GM12878 (cell line): ENCODE measurements around the gene BACE2. TPM values are rescaled to one million over a fixed set of nuclear protein-coding genes. Genes with fewer than 3 reads are reported as not detected.

Source experiments
- ATAC-seq: fragments of 200-7000 bp; cut with Tn5 transposase; 3 replicates; pipeline ENCODE4 v1.9.1; 2020; ENCODE audit warnings: mild to moderate bottlenecking, moderate library complexity
- BruUV-seq: library from RNA; stranded (reverse); fragments of 400-500 nt; replicated peaks from 2 replicates; lab custom pipeline; 2021; lab: Mats Ljungman, UMichigan
- CTCF ChIA-PET: fragments of 300-600 bp; sonication (Branson Sonifier 250); formaldehyde crosslinking; extraction: SDS; loops from one replicate; lab custom pipeline; 2021; ENCODE audit warnings: inconsistent platforms; lab: Yijun Ruan, JAX
- POLR2A ChIA-PET: fragments of 350-600 bp; formaldehyde crosslinking; extraction: SDS; loops from one replicate; lab custom pipeline; 2021; ENCODE audit warnings: inconsistent platforms; lab: Charles Lee
- RAD21 ChIA-PET: fragments of 300-600 bp; sonication (Branson Sonifier 250); formaldehyde crosslinking; loops from one replicate; lab custom pipeline; 2023; ENCODE audit warnings: antibody characterized with exemption; ENCODE audit not compliant: unreplicated experiment; lab: Charles Lee
- SMC1A ChIA-PET: fragments of 300-600 bp; sonication (Branson Sonifier 250); formaldehyde crosslinking; loops from one replicate; lab custom pipeline; 2023; ENCODE audit not compliant: unreplicated experiment, uncharacterized antibody; lab: Charles Lee
- DNase-seq: peaks from one replicate; pipeline ENCODE4 v3.0.0-alpha.2; 2011; ENCODE audit warnings: low read depth, low spot score
- FAIRE-seq: peaks from 3 replicates; lab custom pipeline; 2011; peaks lifted over from hg19 to GRCh38; lab: Jason Lieb, UNC
- H2AFZ ChIP-seq: 2 replicates; pipeline ENCODE4 v1.6.0; 2011; ENCODE audit warnings: low read depth, low read length, control low read depth; ENCODE audit not compliant: control insufficient read depth
- H3K27ac ChIP-seq: 2 replicates; pipeline ENCODE4 v1.5.1; 2011; ENCODE audit warnings: control low read depth; ENCODE audit not compliant: control insufficient read depth, insufficient read depth
- H3K27me3 ChIP-seq, 2 experiments: replicated peaks in 1 of 2; 2 replicates each; pipeline versions ENCODE4 v1.6.0 to v1.6.1; 2011; ENCODE audit warnings: low read length in 1 of 2; ENCODE audit not compliant: control insufficient read depth in 2 of 2, insufficient read depth in 2 of 2
- H3K36me3 ChIP-seq, 2 experiments: 2 replicates each; pipeline ENCODE4 v1.5.1; 2011; ENCODE audit warnings: low read length in 1 of 2; ENCODE audit not compliant: control insufficient read depth in 2 of 2, insufficient read depth in 2 of 2
- H3K4me1 ChIP-seq: 2 replicates; pipeline ENCODE4 v1.6.1; 2011; ENCODE audit warnings: mild to moderate bottlenecking, low read length, moderate library complexity, mixed read lengths; ENCODE audit not compliant: control insufficient read depth, insufficient read depth
- H3K4me2 ChIP-seq: 2 replicates; pipeline ENCODE4 v1.6.0; 2011; ENCODE audit warnings: control low read depth; ENCODE audit not compliant: control insufficient read depth, insufficient read depth
- H3K4me3 ChIP-seq: fragments of 200-600 bp; sonication (generic); 2 replicates; pipeline ENCODE4 v1.5.1; 2016
- H3K79me2 ChIP-seq: 2 replicates; pipeline ENCODE4 v1.6.0; 2011; ENCODE audit warnings: low read length; ENCODE audit not compliant: control insufficient read depth, insufficient read depth
- H3K9ac ChIP-seq: 2 replicates; pipeline ENCODE4 v1.8.0; 2011; ENCODE audit warnings: low read length, control low read depth, mixed read lengths; ENCODE audit not compliant: control insufficient read depth, insufficient read depth
- H3K9me3 ChIP-seq: replicated peaks from 3 replicates; pipeline ENCODE4 v1.5.1; 2011; ENCODE audit warnings: mild to moderate bottlenecking, low read length; ENCODE audit not compliant: control insufficient read depth, insufficient read depth
- H4K20me1 ChIP-seq: 2 replicates; pipeline ENCODE4 v1.6.0; 2011; ENCODE audit not compliant: control insufficient read depth, insufficient read depth
- FOS ChIP-seq: IDR thresholded peaks from 3 replicates; pipeline ENCODE4 v1.6.1; 2011; ENCODE audit warnings: borderline replicate concordance; ENCODE audit not compliant: insufficient read length; ENCODE audit errors: extremely low read depth
- FOXK2 ChIP-seq: fragments of 450-650 bp; IDR thresholded peaks from 2 replicates; pipeline ENCODE4 v1.6.1; 2017; ENCODE audit warnings: mild to moderate bottlenecking, moderate library complexity
- RCOR1 ChIP-seq: conservative IDR thresholded peaks from 2 replicates; pipeline ENCODE4 v1.6.1; 2012; ENCODE audit warnings: low read depth, low read length, improper control_type of control experiment
- YBX1 ChIP-seq: fragments of 450-650 bp; IDR thresholded peaks from 2 replicates; pipeline ENCODE4 v1.6.1; 2016; ENCODE audit warnings: antibody characterized with exemption
- ZBED1 ChIP-seq: IDR thresholded peaks from 2 replicates; pipeline ENCODE4 v1.6.1; 2016; ENCODE audit warnings: borderline replicate concordance
- ZNF217 ChIP-seq: fragments of 450-650 bp; IDR thresholded peaks from 2 replicates; pipeline ENCODE4 v1.6.1; 2017; ENCODE audit warnings: antibody characterized with exemption, mild to moderate bottlenecking
- WGBS: methylation state at CpG from one replicate; pipeline ENCODE4 v1.1.6; 2016; ENCODE audit warnings: low lambda C conversion rate; ENCODE audit not compliant: insufficient replicate concordance, insufficient coverage; ENCODE audit errors: missing lambda C conversion rate; 5-methylcytosine and 5-hydroxymethylcytosine counted together
- in situ Hi-C: fragments of 300-500 bp; cut with MboI; formaldehyde crosslinking; loops from 9 replicates; pipeline ENCODE4 v1.14.3; 2018; ENCODE audit warnings: mixed read lengths
- intact Hi-C: fragments of 100-400 bp; cut with micrococcal nuclease; formaldehyde crosslinking; loops from one replicate; pipeline ENCODE4 v1.14.2; 2022; ENCODE audit not compliant: unreplicated experiment
- polyA plus RNA-seq, 11 experiments: library from polyadenylated mRNA; depleted of rRNA in 4 of 11; unstranded in 6 of 11; stranded (reverse) in 5 of 11; fragments of >200 nt; fragmentation: Nextera tagmentation in 4 of 11; fragmentation: Illumina TruSeq in 1 of 11; extraction: Ambion mirVana in 4 of 11; extraction: Trizol in 1 of 11; gene quantifications; 1 replicate in 1 of 11; 2 replicates in 10 of 11; pipeline versions ENCODE4 v1.2.1 to v1.2.3, GENCODE V29; 2011 to 2016; ENCODE audit warnings: inconsistent platforms in 2 of 11, missing spikeins in 2 of 11, low read depth in 1 of 11
- total RNA-seq, 4 experiments: library from RNA; depleted of rRNA in 3 of 4; stranded (reverse); fragments of >200 nt in 3 of 4; fragmentation: Illumina TruSeq in 1 of 4; extraction: Trizol in 1 of 4; gene quantifications; 2 replicates each; pipeline versions ENCODE4 v1.2.1 to v1.2.3, GENCODE V29; 2013 to 2021
- TF ChIP-seq, protein P1 (sequence below): fragments of 450-650 bp; conservative IDR thresholded peaks from 2 replicates; pipeline ENCODE4 v1.6.1; 2017; ENCODE audit warnings: mild to moderate bottlenecking, moderate library complexity
- TF ChIP-seq, protein P2 (sequence below): fragments of 450-650 bp; formaldehyde crosslinking; IDR thresholded peaks from 2 replicates; pipeline ENCODE4 v1.4.0; 2020; ENCODE audit warnings: mild to moderate bottlenecking, moderate library complexity

BACE2 gene
- total and polyA plus RNA-seq, 10 of the 15 experiments (the other 5 are each of a cell fraction or from before 2014, with no cell fraction given), result 0.04 to 0.69 (median 0.18) TPM; not detected in 5

DNA sequence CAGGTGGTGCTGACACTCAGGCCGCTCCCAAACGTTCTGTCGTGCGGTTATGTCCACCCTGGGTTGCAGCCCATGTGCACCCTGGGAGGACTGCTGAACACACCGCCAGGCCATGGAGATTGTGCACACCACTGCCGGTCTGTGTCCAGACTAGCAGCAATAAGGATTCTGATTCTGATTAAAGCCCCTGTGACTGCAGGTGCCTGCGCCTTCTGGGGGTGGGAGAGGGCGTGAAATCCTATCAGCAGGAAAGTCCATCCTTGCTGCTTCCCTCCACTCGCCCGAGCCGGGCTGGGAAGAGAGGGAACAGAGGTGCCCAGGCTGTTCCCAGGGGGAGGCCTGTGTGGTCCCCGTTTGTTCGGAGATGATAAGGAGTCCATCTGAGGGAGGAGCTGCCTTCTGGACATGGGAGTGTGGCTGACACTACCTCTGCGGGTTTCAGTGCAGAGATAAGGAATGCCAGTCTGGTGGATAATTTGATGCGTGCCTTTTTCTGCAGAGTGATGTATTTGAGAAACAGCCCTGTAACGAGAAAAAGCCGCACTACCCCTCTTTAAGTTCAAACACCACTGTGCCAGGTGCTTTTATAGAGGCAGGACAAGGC, 41.2 kb downstream of the BACE2 start:
- no peaks in the 10 kb centered on the region for H4K20me1 ChIP-seq
- no TSS peak for BruUV-seq
- POLR2A ChIA-PET, result no interaction called here
- H3K4me3 ChIP-seq, result no peak overlapping the region
- TF ChIP-seq ZNF217, result no peak
- TF ChIP-seq, protein P1, sequence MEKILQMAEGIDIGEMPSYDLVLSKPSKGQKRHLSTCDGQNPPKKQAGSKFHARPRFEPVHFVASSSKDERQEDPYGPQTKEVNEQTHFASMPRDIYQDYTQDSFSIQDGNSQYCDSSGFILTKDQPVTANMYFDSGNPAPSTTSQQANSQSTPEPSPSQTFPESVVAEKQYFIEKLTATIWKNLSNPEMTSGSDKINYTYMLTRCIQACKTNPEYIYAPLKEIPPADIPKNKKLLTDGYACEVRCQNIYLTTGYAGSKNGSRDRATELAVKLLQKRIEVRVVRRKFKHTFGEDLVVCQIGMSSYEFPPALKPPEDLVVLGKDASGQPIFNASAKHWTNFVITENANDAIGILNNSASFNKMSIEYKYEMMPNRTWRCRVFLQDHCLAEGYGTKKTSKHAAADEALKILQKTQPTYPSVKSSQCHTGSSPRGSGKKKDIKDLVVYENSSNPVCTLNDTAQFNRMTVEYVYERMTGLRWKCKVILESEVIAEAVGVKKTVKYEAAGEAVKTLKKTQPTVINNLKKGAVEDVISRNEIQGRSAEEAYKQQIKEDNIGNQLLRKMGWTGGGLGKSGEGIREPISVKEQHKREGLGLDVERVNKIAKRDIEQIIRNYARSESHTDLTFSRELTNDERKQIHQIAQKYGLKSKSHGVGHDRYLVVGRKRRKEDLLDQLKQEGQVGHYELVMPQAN, result no peak
- no peak for TF ChIP-seq ZBED1
- no peak for TF ChIP-seq FOXK2
- TF ChIP-seq, protein P2, sequence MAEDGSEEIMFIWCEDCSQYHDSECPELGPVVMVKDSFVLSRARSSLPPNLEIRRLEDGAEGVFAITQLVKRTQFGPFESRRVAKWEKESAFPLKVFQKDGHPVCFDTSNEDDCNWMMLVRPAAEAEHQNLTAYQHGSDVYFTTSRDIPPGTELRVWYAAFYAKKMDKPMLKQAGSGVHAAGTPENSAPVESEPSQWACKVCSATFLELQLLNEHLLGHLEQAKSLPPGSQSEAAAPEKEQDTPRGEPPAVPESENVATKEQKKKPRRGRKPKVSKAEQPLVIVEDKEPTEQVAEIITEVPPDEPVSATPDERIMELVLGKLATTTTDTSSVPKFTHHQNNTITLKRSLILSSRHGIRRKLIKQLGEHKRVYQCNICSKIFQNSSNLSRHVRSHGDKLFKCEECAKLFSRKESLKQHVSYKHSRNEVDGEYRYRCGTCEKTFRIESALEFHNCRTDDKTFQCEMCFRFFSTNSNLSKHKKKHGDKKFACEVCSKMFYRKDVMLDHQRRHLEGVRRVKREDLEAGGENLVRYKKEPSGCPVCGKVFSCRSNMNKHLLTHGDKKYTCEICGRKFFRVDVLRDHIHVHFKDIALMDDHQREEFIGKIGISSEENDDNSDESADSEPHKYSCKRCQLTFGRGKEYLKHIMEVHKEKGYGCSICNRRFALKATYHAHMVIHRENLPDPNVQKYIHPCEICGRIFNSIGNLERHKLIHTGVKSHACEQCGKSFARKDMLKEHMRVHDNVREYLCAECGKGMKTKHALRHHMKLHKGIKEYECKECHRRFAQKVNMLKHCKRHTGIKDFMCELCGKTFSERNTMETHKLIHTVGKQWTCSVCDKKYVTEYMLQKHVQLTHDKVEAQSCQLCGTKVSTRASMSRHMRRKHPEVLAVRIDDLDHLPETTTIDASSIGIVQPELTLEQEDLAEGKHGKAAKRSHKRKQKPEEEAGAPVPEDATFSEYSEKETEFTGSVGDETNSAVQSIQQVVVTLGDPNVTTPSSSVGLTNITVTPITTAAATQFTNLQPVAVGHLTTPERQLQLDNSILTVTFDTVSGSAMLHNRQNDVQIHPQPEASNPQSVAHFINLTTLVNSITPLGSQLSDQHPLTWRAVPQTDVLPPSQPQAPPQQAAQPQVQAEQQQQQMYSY, result no peak
- no peak for TF ChIP-seq FOS
- no peak for TF ChIP-seq RCOR1
- TF ChIP-seq YBX1, result no peak
- WGBS, result 33% methylated on average over 17 of the region's 17 CpGs
- no peaks in the 10 kb centered on the region; a peak in 1 of 4 replicates for H3K27me3 ChIP-seq
- H3K9me3 ChIP-seq, result no peaks in the 10 kb centered on the region
- DNase-seq (no peak), FAIRE-seq (no peak), ATAC-seq (no peak)
- intact Hi-C loops, result no loop called here
- H3K79me2 ChIP-seq, result no peaks in the 10 kb centered on the region
- in situ Hi-C loops, result no loop called here
- H3K36me3 ChIP-seq, result no peaks in the 10 kb centered on the region
- no peak overlapping the region for H2AFZ ChIP-seq
- H3K4me2 ChIP-seq, result no peak overlapping the region
- SMC1A ChIA-PET, result no interaction called here
- RAD21 ChIA-PET, result no interaction called here
- no peak overlapping the region for H3K27ac ChIP-seq
- CTCF ChIA-PET, result no interaction called here
- H3K4me1 ChIP-seq, result no peaks in the 10 kb centered on the region
- no peak overlapping the region for H3K9ac ChIP-seq
